ENCODE results near the gene ANKRD10.
A peak's percentile ranks its signal among the peaks of the same experiment; 100 is the strongest.
"Not testable (repeated sequence)": the region's sequence is repeated elsewhere in the genome, so short reads cannot be mapped to it uniquely, and the experiment has no call there.

The ANKRD10 gene

GRCh38 chr13:110915057-110915873, at the start of gene ANKRD10:
ANKRD10 (minus strand) TSS chr13:110915069; CDS start chr13:110914934, 135 bp downstream.
- TF ChIP-seq CTCF (conservative IDR thresholded peaks at IDR 0.05): peak; percentile 100
- H3K27ac ChIP-seq: peak within 1 kb of the TSS; percentile 100

- no peak for TF ChIP-seq CTCF (conservative IDR thresholded peaks at IDR 0.05)
- H3K27ac ChIP-seq: no peak overlapping the region
Measured at GRCh38 chr13:110964229-110965037, 49.6 kb upstream of the ANKRD10 start.

DNA sequence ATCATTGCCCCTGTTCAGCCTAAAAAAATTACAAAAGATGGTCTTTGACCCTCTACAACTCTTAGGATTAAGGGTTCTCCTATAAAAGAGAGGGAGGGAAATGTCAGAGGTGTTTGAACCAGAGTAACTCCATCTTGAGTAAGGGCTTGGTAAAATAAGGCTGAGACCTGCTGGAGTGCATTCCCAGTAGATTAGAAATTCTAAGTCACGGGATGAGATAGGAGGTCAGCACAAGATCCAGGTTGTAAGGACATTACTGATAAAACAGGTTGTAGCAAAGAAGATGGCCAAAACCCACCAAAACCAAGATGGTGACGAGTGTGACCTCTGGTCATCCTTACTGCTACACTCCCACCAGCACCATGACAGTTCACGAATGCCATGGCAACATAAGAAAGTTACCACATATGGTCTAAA, 48.7 kb upstream of the ANKRD10 start:
- H3K27ac ChIP-seq: no peak overlapping the region
- TF ChIP-seq CTCF (conservative IDR thresholded peaks at IDR 0.05): no peak

DNA sequence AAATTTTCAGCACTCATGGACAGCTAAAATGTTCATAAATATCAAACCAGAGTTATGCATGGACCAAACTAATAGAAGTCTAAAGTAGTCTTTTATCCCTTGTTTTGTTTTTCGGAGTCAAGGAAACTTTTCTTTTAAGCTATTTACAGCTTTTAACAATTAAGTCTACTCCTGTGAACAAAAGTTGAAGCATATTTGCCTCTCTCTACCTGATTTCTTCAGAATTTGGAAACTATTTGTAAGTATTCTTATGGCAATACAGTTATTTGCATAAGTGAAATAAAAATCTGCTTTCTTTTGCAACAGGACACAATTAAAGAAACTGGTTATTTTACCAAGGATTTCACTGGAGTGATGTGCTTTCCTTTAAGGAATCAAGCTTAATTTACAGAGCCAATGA, 47.1 kb upstream of the ANKRD10 start:
- no peak for TF ChIP-seq CTCF (conservative IDR thresholded peaks at IDR 0.05)

DNA sequence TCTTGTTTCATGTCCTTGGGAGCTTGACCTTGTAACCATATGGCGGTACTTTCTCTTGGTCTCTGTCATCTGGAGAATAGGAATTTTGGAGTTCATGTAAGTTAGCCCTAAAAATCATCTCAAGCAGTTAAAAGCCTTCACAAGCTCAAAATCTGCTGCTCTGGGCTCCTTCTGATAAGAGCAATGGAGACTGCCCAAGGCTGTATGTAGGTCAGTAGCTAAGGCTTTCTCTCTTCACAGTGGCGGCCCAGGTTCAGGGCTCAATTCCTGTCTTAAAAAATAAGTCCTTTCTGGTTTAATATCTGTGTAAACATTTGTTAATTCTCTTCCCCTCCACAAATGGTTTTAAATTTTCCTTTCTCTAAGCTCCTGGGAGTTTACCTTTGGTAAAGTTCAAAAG, 45.3 kb upstream of the ANKRD10 start:
- no peak overlapping the region for H3K27ac ChIP-seq
- no peak for TF ChIP-seq CTCF (conservative IDR thresholded peaks at IDR 0.05)

More for the DNA sequence above, 47.1 kb upstream of the ANKRD10 start:
- H3K27ac ChIP-seq: no peak overlapping the region

- no peak overlapping the region for H3K27ac ChIP-seq
- no peak for TF ChIP-seq CTCF (conservative IDR thresholded peaks at IDR 0.05)
Measured at GRCh38 chr13:110957931-110958330, 43.1 kb upstream of the ANKRD10 start.

GRCh38 chr13:110957181-110957884, 42.5 kb upstream of the ANKRD10 start:
- peak; percentile 39 for TF ChIP-seq CTCF (conservative IDR thresholded peaks at IDR 0.05)
- no peak overlapping the region for H3K27ac ChIP-seq

GRCh38 chr13:110956216-110956615, 41.3 kb upstream of the ANKRD10 start:
- H3K27ac ChIP-seq: not testable (repeated sequence)

- not testable (repeated sequence) for H3K27ac ChIP-seq
Measured at GRCh38 chr13:110955608-110956007, 40.7 kb upstream of the ANKRD10 start.

DNA sequence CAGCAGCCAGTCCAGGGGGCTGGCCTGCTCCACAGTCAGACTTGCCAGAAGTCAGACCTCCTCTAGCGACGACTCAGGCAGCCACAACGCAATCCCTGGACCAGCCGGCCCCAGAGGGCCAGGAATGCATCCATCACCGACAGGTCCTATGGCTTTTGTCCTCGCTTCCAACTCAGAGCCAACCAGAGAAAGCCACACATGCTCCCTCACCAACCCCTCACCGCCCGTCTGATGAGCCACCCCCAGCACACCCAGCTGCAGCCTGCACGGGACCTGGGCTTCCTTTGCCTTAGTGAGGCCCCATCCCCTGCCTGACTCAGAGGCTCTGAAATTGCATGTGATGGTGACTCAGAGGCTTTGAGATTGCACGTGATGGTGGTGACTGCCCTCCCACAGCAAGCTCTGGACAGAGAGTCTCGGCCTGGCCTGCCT, 40.2 kb upstream of the ANKRD10 start:
- not testable (repeated sequence) for H3K27ac ChIP-seq

DNA sequence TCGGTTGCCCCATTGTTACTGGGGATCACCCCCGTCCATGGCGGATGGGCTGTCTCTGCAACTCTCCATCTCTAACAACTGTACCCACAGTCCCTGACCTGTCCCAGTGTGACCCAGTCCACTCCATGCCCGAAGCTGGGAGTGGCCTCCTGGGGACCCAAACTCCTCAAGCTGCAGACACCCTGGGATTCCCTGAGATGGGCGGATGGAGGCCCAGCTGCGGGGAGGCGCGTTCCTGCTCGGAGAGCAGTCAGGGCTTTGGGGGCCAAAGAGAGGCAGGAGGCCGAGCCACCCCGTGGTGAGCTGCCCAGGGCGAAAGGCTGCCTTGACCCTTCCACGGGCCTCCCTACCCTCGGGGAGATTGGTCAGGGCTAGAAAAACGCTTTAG, 39.7 kb upstream of the ANKRD10 start:
- not testable (repeated sequence) for H3K27ac ChIP-seq
